HG03045 (cell line): ENCODE results near the gene KRT77.
"Not testable (repeated sequence)": the region's sequence is repeated elsewhere in the genome, so short reads cannot be mapped to it uniquely, and the experiment has no call there.

Experiments
- ATAC-seq: cut with Tn5 transposase; IDR thresholded peaks from one replicate; pipeline ENCODE4 v1.9.1; 2021; ENCODE audit warnings: mild to moderate bottlenecking, moderate library complexity; ENCODE audit not compliant: unreplicated experiment

The KRT77 gene

DNA sequence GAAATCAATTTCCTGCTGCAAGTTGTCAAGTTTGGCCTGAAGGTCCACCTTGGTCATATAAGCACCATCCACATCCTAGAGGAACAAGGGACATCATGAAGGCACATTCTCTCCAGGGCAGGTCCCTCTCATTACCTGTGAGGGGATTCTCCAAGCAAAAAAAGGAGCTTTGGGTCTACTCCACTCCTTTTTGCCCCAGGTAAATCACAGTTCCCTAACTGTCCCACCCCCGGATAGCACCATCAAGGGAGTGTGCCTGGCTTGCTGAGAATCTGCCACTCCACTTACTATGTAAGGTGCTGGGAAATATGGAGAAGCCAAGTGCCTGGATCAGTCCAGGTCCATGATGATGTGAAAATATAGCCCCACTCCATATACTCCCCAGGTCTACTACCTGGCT, 25.7 kb downstream of the KRT77 start:
- ATAC-seq: no peak

DNA sequence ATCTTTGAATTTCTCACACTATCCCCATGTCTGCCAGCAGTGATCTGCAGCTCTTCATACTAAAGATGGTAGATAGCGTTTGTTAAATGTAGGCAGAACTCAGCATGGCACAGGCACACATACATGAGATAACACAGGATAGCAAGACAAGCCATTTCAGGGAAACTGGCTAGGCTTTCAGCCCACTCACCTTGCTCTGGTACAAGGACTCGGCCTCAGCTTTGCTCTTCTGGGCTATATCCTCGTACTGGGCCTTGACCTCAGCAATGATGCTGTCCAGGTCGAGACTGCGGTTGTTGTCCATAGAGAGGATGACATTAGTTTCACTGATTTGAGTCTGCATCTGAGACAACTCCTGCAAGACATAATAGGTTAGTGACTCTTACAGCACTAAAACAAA, 26.2 kb downstream of the KRT77 start:
- ATAC-seq: no peak

DNA sequence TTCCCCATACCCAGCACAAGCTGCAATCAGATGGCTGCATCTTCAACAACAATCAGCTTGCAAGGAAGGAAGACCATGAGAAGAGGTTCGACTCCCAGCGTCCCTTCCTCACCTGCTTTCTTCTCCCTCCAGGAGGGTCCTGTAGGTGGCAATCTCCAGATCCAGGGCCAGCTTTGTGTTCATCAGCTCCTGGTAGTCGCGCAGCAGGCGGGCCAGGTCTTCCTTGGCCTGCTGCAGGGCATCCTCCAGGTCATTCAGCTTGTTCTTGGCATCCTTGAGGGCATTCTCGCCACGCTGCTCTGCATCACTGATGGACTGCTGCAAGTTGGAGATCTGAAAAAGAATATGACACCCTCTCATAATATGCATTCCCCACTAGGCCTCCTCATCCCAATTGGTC, 27.2 kb downstream of the KRT77 start:
- ATAC-seq: no peak

DNA sequence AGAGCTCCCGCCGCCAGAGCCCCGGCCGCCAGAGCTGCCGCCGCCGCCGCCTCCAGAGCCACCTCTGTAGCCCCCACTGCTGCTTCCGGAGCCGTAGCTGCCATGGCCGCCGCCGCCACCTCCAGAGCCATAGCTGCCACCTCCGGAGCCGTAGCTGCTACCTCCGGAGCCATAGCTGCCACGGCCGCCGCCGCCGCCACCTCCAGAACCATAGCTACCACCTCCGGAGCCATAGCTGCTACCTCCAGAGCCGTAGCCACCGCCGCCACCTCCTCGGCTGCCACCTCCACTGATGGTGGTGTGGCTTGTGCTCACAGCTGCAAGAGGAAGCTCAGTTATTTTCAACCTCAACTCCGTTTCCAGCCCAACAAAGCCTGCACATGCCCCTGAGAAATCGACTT, 28.0 kb downstream of the KRT77 start:
- ATAC-seq: no peak

DNA sequence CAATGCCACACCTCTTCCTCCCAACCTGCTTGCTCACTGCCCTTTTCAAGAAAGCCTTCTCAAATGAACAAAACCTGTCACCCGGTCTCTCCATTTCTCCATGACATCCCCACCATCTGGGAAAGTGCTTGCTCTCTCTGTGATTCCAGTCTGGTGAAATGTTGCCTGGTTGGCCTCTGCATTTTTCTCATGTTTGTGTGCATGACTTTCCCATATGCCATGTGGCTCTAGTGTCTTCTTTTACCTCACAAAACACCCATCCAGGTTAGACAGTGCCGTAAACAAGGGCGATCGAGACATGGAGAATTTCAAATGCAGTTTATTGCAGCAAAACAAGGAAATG, 28.9 kb downstream of the KRT77 start:
- ATAC-seq: no peak

DNA sequence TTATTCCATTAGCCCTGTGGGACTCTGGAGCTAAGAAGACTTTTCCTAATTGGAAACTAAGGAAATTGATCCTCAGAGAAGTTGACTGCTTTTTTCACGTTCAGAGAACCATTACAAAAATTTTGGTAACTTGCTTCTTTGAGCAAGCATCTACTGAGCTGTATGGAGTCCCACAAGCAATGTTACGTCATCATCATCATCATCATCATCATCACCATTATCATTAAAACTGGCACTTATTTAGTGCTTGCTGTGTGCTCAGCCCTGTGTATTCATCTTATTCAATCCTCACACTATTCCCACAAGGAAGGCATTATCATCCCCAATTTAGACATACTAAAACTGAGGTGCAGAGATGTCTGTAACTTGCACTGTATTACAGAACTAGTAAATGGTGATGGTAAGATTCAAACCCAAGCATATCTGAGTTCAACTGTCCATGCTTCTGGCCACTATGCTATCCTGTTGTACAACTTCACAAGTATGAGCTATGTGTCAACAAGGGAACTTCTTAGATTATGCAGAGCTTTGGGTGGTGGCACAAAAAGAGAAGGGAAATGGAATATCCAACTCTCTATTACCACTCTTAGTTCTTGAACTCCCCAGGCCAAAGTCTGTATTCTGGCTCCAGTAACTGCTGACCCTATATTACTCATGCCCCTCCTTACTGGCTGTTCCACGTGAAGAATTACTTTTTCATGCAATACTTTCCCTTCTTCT, 29.5 kb downstream of the KRT77 start:
- ATAC-seq: no peak

DNA sequence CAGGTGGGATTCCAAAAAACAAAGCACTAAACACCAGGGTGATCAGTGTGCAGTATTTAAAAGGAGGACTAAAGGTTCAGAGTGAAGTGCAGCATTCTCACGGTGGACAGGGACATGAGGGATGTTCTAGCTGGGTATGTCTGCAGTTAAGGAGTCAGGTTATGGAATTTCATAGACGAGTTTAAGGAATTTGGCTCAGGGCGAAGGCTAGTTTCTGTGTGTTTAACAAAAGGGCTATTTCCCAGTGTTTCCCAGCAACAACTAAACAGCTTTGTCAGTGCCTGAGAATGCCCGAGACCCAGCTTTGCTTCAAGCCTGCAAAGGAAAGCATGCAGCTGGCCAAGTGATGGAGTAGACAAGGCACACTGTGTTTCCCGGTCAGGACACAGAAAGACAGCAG, 30.1 kb downstream of the KRT77 start:
- ATAC-seq: no peak

DNA sequence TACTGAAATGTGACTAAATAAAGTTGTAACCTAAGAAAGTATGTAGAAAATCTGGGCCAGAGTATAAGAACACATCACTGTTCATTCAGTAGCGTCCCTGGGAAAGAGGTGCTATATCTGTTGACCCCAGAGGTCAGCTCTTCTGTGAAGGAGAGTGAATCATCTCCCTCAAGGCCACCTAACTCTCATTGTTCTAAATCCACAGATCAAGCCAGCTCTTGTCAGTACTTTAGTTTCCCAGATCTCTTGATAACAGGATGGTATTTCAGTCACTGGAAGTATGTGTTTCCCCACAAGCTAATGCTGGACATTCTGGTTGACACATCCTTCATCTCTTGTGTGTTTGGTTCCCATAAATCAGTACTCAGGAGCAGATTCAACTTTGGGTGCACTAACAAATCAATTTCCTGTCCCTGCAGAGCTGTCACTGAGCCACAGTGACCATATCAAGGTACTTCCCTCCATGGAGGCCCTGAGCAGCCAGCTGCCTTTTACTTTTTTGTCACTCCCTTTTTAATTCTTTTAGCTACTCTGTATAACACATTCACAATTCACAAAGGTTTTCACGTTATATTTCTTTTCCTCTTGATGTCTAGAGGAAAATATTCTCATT, 30.9 kb downstream of the KRT77 start:
- ATAC-seq: no peak

DNA sequence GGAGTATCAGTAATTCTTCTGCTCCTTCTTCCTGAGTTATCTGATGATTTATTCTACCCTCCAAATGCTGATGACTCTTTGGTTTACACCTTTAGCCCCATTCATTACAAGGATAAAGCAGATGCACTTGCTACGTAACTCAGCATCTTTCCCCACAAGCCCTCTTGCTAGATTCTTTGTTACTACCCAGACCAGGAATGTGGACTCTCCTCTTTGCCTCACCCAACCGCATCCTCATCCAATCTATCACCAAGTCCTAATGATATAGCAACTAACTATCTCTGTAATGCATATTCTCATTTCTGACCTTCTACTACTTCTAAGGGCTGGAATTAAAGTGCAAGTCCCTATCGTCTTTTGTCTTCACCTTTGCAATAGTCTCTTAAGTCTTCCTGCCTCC, 32.4 kb downstream of the KRT77 start:
- no peak for ATAC-seq

DNA sequence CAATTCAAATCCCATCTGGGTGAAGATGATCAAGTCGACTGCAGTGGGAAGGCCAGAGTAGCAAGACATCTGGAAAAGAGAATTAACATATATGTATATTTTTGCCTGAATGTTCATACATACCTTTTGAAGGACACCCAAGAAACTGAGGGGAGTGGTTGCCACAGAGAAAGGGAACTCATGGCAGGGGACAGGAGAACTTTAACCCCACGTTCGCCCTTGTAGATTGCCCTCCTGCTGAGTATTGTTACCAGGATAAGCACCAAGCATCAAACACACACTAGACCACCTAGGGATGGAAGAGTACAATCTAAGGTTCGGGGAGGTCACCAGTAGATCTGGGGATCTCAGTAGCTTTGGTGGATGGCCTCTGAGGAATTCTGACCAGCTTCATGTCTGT, 32.8 kb downstream of the KRT77 start:
- ATAC-seq: no peak

DNA sequence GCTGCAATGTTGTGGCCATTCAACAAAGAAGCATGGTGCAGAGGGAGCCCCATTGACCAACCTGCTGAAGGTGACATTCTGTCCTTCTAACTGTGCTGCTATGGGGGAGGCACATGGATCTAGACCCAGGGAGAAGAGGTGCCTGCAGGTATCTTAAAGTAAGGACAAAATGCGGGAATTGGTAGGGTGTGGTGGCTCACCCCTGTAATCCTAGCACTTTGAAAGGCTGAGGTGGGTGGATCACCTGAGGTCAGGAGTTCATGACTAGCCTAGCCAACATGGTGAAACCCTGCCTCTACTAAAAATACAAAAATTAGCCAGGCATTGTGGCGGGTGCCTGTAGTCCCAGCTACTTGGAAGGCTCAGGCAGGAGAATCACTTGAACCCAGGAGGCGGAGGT, 33.4 kb downstream of the KRT77 start:
- ATAC-seq: not testable (repeated sequence)

DNA sequence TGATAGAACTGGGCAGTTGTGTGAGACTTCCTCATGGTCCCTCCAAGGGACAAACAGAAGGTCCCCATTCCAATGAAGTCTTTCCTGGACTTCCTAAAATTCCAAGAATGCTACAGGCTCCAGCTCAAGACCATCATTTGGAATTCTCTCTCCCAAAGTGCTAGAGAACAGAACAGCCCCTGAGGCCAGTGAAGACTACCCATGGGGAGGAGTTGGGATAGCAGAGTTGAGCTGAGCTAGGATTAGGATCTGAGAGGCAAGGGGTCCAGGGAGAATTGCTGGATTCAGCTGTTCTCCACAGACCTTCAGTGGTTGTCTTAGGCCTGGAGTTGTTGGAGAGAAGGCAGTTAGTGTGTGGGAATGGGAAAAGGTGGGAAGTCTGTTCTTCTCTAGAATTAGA, 33.9 kb downstream of the KRT77 start:
- no peak for ATAC-seq

DNA sequence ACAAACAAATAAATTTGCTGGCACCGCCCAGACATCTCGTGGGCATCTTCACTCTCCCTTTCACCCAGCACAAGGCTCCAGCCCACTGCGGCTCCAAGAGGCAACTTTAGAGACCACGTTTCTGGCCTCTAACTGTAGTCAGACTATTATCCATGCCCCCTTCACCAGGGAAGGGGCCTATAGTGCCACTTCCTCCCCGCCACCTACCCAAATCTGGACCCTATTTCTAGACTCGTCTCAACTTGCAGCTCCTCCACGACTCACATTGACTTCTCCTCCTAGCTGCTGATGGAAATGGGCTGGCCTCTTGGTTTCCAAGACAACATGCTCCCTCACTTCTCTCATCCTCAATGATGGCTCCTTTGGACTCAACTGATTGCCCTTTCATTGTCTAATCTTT, 35.4 kb downstream of the KRT77 start:
- no peak for ATAC-seq

DNA sequence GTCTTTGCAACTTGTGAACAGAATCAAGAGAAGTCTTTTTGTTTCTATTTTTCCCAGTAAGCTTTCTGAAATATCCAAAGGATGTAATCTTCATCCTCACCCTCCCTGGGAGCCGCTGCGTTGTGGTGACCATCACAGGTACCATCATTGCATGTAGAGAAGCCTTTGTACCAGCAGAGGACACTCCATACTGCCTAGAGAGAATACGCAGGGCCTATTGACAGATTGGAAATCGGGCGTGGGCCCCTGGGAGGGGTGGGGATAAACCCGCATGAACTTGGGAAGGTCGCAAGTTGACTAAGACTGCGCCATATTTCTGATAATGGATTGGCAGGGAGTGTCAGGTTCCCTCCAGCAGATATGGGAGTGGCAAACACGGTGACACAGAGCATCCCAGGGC, 35.8 kb downstream of the KRT77 start:
- no peak for ATAC-seq

DNA sequence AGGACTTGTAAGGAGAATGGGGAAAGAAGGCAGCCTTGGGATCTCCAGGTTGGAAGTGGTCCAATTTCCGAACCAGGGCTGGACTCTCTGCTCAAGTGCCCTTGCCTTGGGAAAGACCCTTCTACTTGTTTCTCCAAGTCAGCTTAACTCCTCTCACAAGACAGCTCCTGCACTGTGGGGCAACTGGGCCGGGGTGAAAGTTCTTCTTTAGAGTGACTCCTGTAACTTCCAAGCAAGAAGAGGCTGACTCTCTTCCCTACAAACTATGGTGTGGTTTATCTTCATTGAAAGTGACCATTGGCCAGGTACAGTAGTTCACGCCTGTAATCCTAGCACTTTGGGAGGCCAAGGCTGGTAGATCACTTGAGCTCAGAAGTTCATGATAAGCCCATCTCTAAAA, 36.9 kb downstream of the KRT77 start:
- no peak for ATAC-seq

DNA sequence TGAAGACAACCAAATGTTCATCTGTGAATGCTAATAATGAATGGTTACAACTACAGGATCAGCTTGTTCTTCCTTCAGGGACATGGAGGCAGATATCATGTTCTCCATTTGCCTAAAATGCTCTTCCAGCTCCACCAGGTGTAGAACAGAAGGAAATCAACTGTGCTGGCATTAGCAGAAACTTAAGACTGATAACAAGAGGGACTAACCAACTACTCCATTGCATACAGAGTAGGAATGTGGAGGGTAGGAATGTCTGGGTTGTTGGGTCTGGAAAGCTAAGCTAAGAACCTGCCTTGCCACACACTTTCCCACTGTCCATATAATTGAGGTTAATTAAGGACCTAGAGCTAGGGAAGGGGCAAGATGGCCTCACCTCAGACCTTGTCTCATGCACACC, 39.9 kb downstream of the KRT77 start:
- no peak for ATAC-seq

DNA sequence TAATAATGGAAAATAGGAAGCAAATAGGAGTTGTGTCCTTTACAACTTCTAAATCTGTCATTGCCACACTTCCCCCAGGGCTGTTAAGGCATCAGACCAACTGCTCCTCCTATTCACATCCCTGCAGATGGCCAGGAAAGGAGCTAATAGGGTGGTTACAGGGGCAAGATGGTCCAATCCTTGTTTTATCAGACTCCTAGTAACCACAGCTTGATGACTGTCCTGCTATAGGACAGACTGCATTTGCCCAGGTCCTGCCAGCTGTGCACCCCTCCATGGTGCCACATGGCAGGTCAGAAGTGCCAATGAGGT, 40.5 kb downstream of the KRT77 start:
- no peak for ATAC-seq

DNA sequence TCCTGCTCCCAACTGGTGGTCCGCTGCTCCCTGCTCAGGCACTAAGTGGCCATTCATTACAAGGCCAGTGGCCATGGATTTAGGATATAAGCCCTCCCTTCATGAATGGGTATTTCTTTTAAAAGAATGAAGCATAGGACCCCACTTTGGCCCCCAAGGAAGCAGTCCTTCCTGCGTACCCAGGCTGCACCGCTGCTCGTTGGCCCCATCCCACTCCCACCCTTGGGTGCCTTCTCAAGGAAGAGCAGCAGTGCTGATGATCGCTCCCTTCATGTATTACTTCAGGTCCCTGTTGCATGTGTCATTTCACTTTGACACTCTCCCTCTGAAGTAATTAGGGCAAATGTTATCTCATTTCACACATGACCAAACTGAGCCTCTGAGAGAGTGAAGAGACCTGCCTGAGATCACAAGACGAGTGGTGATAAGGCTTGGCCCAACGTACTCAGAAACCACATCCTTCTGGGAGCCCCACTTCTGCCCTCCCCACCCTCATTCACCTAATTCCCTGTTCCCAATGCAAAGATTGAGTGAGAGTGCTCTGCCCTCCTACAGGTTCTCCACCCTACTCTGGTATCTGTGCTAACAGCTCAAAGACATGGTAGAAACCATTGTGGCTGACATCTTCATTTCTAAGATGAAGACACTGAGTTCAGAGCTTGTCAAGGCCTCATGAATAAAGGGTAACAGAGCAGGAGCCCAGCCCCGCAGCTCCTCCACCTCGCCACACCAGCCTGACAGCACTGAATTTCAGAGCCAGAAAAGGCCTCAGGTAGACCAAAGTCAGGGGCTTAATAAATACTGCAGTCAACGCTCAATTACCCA, 41.0 kb downstream of the KRT77 start:
- no peak for ATAC-seq

DNA sequence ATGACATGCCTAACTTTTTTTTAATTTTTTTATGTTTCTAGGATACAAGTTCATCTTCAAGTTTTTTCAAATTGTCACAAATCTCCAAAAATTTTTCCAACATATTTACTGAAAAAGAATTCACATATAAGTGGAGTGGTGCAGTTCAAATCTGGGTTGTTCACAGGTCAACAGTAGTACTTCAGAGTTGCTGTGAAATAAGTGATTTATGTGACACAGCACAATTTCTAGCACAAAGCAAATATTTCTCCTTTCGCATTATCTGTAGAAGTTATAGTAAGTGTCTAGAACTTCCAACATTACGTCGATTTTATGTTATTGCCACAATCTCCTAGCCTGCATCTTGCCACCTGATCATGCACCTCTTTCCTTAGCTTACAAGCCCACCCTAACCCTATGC, 41.7 kb downstream of the KRT77 start:
- ATAC-seq: no peak

DNA sequence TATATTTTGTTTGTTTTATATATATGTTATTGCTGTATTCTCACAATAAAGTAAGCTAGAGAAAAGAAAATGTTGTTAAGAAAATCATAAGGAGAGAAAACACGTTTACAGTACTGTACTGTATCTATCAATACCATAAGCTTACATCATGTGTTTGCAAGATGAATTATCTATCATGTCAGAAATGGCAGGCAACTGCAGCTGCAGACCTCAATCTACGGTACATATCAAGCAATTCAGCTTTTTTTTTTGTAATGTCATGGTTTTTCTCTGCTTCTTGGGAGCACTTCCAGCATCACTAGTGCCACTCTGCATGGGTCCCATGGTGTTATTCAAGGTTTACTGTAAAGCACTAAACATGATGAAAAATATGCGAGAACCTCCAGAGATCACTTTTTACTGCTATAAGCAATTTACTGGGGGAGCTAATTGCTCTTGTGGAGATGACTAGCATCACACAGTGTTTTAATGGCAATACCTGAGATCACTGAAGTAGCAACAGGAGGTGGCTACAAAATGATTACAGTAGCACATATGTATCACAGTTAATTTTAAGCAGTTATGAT, 42.3 kb downstream of the KRT77 start:
- no peak for ATAC-seq

DNA sequence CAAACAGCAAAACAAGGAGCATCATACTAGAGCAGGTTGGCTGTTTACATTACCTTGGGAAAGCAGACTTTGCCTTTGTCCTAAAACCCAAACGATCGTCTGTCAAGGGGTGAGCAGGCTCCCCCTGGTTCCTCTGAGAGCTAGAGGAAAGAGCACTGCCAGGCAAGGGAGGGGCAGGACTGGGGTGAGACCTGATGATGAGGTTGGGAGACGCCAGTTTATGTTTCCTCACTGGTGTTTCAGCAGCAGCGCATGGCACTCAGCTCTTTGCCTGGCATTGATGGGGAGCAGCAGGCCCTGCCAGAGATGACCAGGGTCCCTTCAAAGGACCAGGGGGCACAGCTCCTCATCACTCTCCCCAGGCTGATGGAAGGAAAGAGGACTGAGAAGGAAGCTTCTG, 43.4 kb downstream of the KRT77 start:
- no peak for ATAC-seq

DNA sequence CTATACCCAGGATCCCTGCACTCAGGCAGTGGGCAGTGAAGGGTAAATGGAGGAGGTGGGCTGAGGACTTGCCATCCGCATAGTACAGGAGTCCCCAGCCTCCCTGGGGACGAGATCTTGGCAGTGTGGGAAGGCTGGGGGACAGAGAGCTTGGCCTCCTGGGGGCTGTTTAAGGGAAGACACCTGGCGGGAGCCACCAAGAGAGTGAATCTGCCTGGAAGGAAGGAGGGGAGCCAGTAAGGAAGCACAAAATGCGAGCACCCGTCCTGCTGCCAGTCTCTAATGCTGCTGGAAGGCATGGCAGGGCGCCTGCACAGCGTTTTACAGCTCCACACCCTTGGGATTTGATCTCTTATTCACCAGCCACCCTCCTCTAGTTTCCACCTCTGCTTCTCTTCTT, 43.9 kb downstream of the KRT77 start:
- ATAC-seq: no peak
